Esophagus squamous epithelium (tissue), 4 donors: ENCODE measurements around the gene TTC5.

Source experiments
- POLR2A ChIP-seq, 4 donors: fragments of 450-650 bp; IDR thresholded peaks; one replicate each; pipeline ENCODE4 v1.6.1; 2017; ENCODE audit warnings: antibody characterized with exemption in 4 of 4, mild to moderate bottlenecking in 4 of 4, moderate library complexity in 3 of 4
- TF ChIP-seq, protein P1 (sequence below), 6 experiments: fragments of 450-650 bp in 4 of 6; fragments of 200-600 bp in 2 of 6; sonication (generic) in 2 of 6; IDR thresholded peaks; one replicate each; pipeline ENCODE4 v1.5.1; 2016 to 2019; ENCODE audit warnings: antibody characterized with exemption in 6 of 6, mild to moderate bottlenecking in 4 of 6, moderate library complexity in 4 of 6

DNA sequence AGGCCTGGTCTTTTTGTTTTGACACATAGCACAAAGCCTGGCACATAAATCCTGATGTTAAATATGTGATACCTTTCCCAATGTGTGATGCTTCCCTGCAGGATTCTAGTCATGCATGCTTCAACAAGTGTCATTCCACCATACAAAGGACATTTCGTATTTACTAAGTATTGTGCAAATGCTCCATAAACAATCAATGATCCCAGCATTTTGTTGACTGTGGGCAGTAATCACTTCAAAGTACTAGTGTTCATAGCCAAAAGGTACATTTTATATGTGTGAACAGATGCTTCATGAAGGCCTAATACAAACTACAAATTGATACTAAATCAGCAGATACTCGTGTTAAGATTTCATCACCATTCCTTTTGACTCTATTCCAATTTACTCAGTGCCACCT, 23.0 kb upstream of the TTC5 start:
- no peak for TF ChIP-seq POLR2A (IDR thresholded peaks at IDR 0.05)
- TF ChIP-seq, protein P1, sequence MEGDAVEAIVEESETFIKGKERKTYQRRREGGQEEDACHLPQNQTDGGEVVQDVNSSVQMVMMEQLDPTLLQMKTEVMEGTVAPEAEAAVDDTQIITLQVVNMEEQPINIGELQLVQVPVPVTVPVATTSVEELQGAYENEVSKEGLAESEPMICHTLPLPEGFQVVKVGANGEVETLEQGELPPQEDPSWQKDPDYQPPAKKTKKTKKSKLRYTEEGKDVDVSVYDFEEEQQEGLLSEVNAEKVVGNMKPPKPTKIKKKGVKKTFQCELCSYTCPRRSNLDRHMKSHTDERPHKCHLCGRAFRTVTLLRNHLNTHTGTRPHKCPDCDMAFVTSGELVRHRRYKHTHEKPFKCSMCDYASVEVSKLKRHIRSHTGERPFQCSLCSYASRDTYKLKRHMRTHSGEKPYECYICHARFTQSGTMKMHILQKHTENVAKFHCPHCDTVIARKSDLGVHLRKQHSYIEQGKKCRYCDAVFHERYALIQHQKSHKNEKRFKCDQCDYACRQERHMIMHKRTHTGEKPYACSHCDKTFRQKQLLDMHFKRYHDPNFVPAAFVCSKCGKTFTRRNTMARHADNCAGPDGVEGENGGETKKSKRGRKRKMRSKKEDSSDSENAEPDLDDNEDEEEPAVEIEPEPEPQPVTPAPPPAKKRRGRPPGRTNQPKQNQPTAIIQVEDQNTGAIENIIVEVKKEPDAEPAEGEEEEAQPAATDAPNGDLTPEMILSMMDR (IDR thresholded peaks at IDR 0.05): no peak
